ACHN (cell line): ENCODE data around the gene ZFAND6.
"Not testable (repeated sequence)": the region's sequence is repeated elsewhere in the genome, so short reads cannot be mapped to it uniquely, and the experiment has no call there.

ENCODE experiments used
- DNase-seq: peaks from one replicate; pipeline ENCODE4 v3.0.0-alpha.2; 2015
- in situ Hi-C: cut with HindIII; loops from 2 replicates; pipeline ENCODE4 v1.10.0; 2017; ENCODE audit warnings: low sequenced_read_pairs, low pct_ligation_motif_present, low pct_unique_long_range_greater_than_20kb

The ZFAND6 gene

GRCh38 chr15:80121546-80121945, 62.1 kb downstream of the ZFAND6 start:
- in situ Hi-C loops, result no loop called here
- DNase-seq, result no peak

- in situ Hi-C loops, result no loop called here
- no peak for DNase-seq
These were observed 63.6 kb downstream of the ZFAND6 start for GRCh38 chr15:80123034-80123433.

- DNase-seq, in situ Hi-C loops: not testable (repeated sequence)
These were observed 67.8 kb downstream of the ZFAND6 start for GRCh38 chr15:80127253-80127652.

GRCh38 chr15:80127911-80128310, 68.4 kb downstream of the ZFAND6 start:
- in situ Hi-C loops, result no loop called here
- DNase-seq, result no peak

GRCh38 chr15:80132382-80132781, 72.9 kb downstream of the ZFAND6 start:
- in situ Hi-C loops, result no loop called here
- no peak for DNase-seq

- in situ Hi-C loops, result no loop called here
- DNase-seq, result no peak
These were observed 77.4 kb downstream of the ZFAND6 start for GRCh38 chr15:80136854-80137253.

GRCh38 chr15:80138961-80139360, 79.5 kb downstream of the ZFAND6 start:
- no peak for DNase-seq
- in situ Hi-C loops, result no loop called here

GRCh38 chr15:80140909-80141308, 81.4 kb downstream of the ZFAND6 start:
- no peak for DNase-seq
- in situ Hi-C loops, result no loop called here

GRCh38 chr15:80141916-80142598, 82.6 kb downstream of the ZFAND6 start:
- no peak for DNase-seq
- in situ Hi-C loops, result no loop called here

- in situ Hi-C loops, result no loop called here
- no peak for DNase-seq
These were observed 83.2 kb downstream of the ZFAND6 start for GRCh38 chr15:80142646-80143045.

- DNase-seq, result no peak
- in situ Hi-C loops, result no loop called here
These were observed 91.7 kb downstream of the ZFAND6 start for GRCh38 chr15:80151148-80151547.

- DNase-seq, result no peak
- in situ Hi-C loops, result no loop called here
These were observed 92.1 kb downstream of the ZFAND6 start for GRCh38 chr15:80151576-80151975.

GRCh38 chr15:80152180-80152895, 92.9 kb downstream of the ZFAND6 start:
- peak; percentile 89 for DNase-seq
- in situ Hi-C loops, result no loop called here

- in situ Hi-C loops, result no loop called here
- DNase-seq, result peak; percentile 57
These were observed 93.7 kb downstream of the ZFAND6 start, which contains the start of gene FAH for GRCh38 chr15:80152896-80153876. FAH (plus strand) TSS chr15:80152999; CDS start chr15:80153055, 56 bp downstream.

GRCh38 chr15:80153900-80154299, 94.4 kb downstream of the ZFAND6 start:
- DNase-seq, result no peak
- in situ Hi-C loops, result no loop called here

- DNase-seq, result no peak
- in situ Hi-C loops, result no loop called here
These were observed 94.9 kb downstream of the ZFAND6 start for GRCh38 chr15:80154336-80154735.

- DNase-seq, result no peak
- in situ Hi-C loops, result no loop called here
These were observed 95.5 kb downstream of the ZFAND6 start for GRCh38 chr15:80155001-80155377.

GRCh38 chr15:80155378-80156175, 96.1 kb downstream of the ZFAND6 start:
- DNase-seq, result peak; percentile 83
- in situ Hi-C loops, result not testable (repeated sequence)
